Right atrium auricular region (tissue), 2 donors: ENCODE results near the gene FAM107B. TPM values are rescaled to one million over a fixed set of nuclear protein-coding genes. Genes with fewer than 3 reads are reported as not detected.

ENCODE experiments used
- DNase-seq: peaks from one replicate; pipeline ENCODE4 v3.0.0-alpha.2; 2019; ENCODE audit warnings: low spot score
- H3K27ac ChIP-seq, 2 donors: fragments of 200-600 bp; sonication (generic); 1 replicate in 1 of 2; 2 replicates in 1 of 2; pipeline ENCODE4 v1.5.1; 2016 to 2019
- H3K27me3 ChIP-seq, 2 donors: fragments of 200-600 bp; sonication (generic); one replicate each; pipeline versions ENCODE4 v1.5.1 to v1.6.0; 2017 to 2019
- H3K36me3 ChIP-seq: fragments of 200-600 bp; sonication (generic); one replicate; pipeline ENCODE4 v1.5.1; 2016
- H3K4me1 ChIP-seq, 2 donors: fragments of 200-600 bp; sonication (generic); one replicate each; pipeline versions ENCODE4 v1.5.1 to v1.6.0; 2017 to 2019
- H3K4me3 ChIP-seq, 2 donors: fragments of 200-600 bp; sonication (generic); 1 replicate in 1 of 2; 2 replicates in 1 of 2; pipeline ENCODE4 v1.5.1; 2017 to 2019; ENCODE audit warnings: mild to moderate bottlenecking in 1 of 2, moderate library complexity in 1 of 2
- H3K9me3 ChIP-seq, 2 donors: fragments of 200-600 bp; sonication (generic); one replicate each; pipeline ENCODE4 v1.5.1; 2019
- CTCF ChIP-seq, 2 donors: fragments of 200-600 bp; sonication (generic); IDR thresholded peaks; one replicate each; pipeline ENCODE4 v1.5.1; 2019; ENCODE audit warnings: antibody characterized with exemption in 2 of 2
- total RNA-seq, 2 donors: library from RNA; depleted of rRNA; stranded (reverse); fragments of >200 nt; gene quantifications; one replicate each; pipeline ENCODE4 v1.1.0, GENCODE V29; 2016

FAM107B gene
- total RNA-seq, 2 donors from 2014 or later = 10.6 to 14.1 TPM

GRCh38 chr10:14782691-14783363 is 8.1 kb upstream of the FAM107B start:
- peaks cover 0 to 6% of the 10 kb centered on the region in 2 donors for H3K9me3 ChIP-seq
- no peaks in the 10 kb centered on the region for H3K36me3 ChIP-seq
- H3K4me3 ChIP-seq = no peak overlapping the region
- H3K4me1 ChIP-seq = peaks cover 0 to 10% of the 10 kb centered on the region in 2 donors
- H3K27ac ChIP-seq = no peak overlapping the region
- no peaks in the 10 kb centered on the region for H3K27me3 ChIP-seq
- no peak for TF ChIP-seq CTCF (IDR thresholded peaks at IDR 0.05)
- no peak for DNase-seq

- no peak overlapping the region for H3K4me3 ChIP-seq
- no peak for DNase-seq
- H3K9me3 ChIP-seq = peaks cover 0 to 6% of the 10 kb centered on the region in 2 donors
- no peak overlapping the region for H3K27ac ChIP-seq
- no peaks in the 10 kb centered on the region for H3K27me3 ChIP-seq
- TF ChIP-seq CTCF (IDR thresholded peaks at IDR 0.05) = no peak
- H3K36me3 ChIP-seq = no peaks in the 10 kb centered on the region
- H3K4me1 ChIP-seq = peaks cover 0 to 10% of the 10 kb centered on the region in 2 donors
Observed at GRCh38 chr10:14781763-14782162, 7.1 kb upstream of the FAM107B start.

- Histone ChIP-seq H3K4me1 (peaks cover 0 to 10% of the 10 kb centered on the region in 2 donors), H3K4me3 (no peak overlapping the region), H3K9me3 (no peaks in the 10 kb centered on the region), H3K36me3 (no peaks in the 10 kb centered on the region), H3K27ac (no peak overlapping the region), H3K27me3 (no peaks in the 10 kb centered on the region)
- DNase-seq = no peak
- no peak for TF ChIP-seq CTCF (IDR thresholded peaks at IDR 0.05)
Observed at GRCh38 chr10:14779001-14779651, 4.4 kb upstream of the FAM107B start.

GRCh38 chr10:14776546-14776945 is 1.8 kb upstream of the FAM107B start:
- no peak for DNase-seq
- Histone ChIP-seq H3K4me1 (peaks cover 0 to 10% of the 10 kb centered on the region in 2 donors), H3K36me3 (no peaks in the 10 kb centered on the region), H3K27ac (no peak overlapping the region), H3K9me3 (no peaks in the 10 kb centered on the region), H3K27me3 (no peaks in the 10 kb centered on the region), H3K4me3 (no peak overlapping the region)
- no peak for TF ChIP-seq CTCF (IDR thresholded peaks at IDR 0.05)

- no peaks in the 10 kb centered on the region for H3K9me3 ChIP-seq
- no peak overlapping the region for H3K27ac ChIP-seq
- H3K36me3 ChIP-seq = no peaks in the 10 kb centered on the region
- no peak overlapping the region for H3K4me3 ChIP-seq
- no peak for DNase-seq
- peaks cover 0 to 10% of the 10 kb centered on the region in 2 donors for H3K4me1 ChIP-seq
- TF ChIP-seq CTCF (IDR thresholded peaks at IDR 0.05) = no peak
- no peaks in the 10 kb centered on the region for H3K27me3 ChIP-seq
Observed at GRCh38 chr10:14775656-14776055, 959 bp upstream of the FAM107B start.
